ENCODE measurements around the gene SRPX. TPM values are rescaled to one million over a fixed set of nuclear protein-coding genes. Genes with fewer than 3 reads are reported as not detected.

The SRPX gene
- total and polyA plus RNA-seq, 2 of the 4 experiments (the other 2 are of a cell fraction), result 35.5 to 81.5 TPM

- TF ChIP-seq MAFK (IDR thresholded peaks at IDR 0.05; ENCODE audit: low read depth, low read length), result no peak
Measured at GRCh38 chrX:38221391-38221929, 789 bp upstream of the SRPX start (continued).

GRCh38 chrX:38220024-38220414 is 652 bp downstream of the SRPX start:
- Histone ChIP-seq H3K36me3 (ENCODE audit: control insufficient read depth, insufficient read depth, low read length) (no peaks in the 10 kb centered on the region), H2BK5ac (ENCODE audit: low read depth, low read length, poor library complexity, severe bottlenecking) (no peak overlapping the region), H3K4me2 (ENCODE audit: low read depth, low read length) (peak overlapping the region; percentile 82), H3K9me3 (ENCODE audit: control insufficient read depth, insufficient read depth, low read length) (no peaks in the 10 kb centered on the region), H3K9me1 (ENCODE audit: insufficient read depth, low read length) (peaks cover 2% of the 10 kb centered on the region; the same call in 1 of the 2 replicates), H2AK5ac (ENCODE audit: low read depth, low read length) (no peak overlapping the region), H3K4ac (ENCODE audit: low read depth, low read length) (no peak overlapping the region), H4K91ac (ENCODE audit: insufficient read depth, low read depth, low read length) (no peak overlapping the region; the same call in 1 of the 2 replicates), H4K5ac (ENCODE audit: low read depth, low read length) (no peak overlapping the region), H3K79me1 (ENCODE audit: low read depth in 1 of 2, low read length in 2 of 2) (peaks cover 0 to 12% of the 10 kb centered on the region in 2 experiments; a peak in 2 of 4 replicates), H3K4me1 (ENCODE audit: control insufficient read depth, insufficient read depth, low read length) (peaks cover 2% of the 10 kb centered on the region; the same call in 1 of the 2 replicates), H3K56ac (ENCODE audit: extremely low read depth, insufficient read depth, low read length) (no peak overlapping the region), H3K4me3 (ENCODE audit: insufficient read depth, low read depth, low read length) (peak overlapping the region; percentile 71), H4K8ac (ENCODE audit: low read depth in 2 of 2, low read length in 2 of 2) (no peak overlapping the region), H3K27ac (ENCODE audit: insufficient read depth, low read length) (peak overlapping the region; percentile 15), H2BK120ac (ENCODE audit: low read depth, low read length) (no peak overlapping the region), H3K14ac (replicated peaks; ENCODE audit: low read depth, low read length) (no peak overlapping the region; the same call in 1 of the 2 replicates), H2BK15ac (ENCODE audit: low read depth, low read length) (no peak overlapping the region), H4K20me1 (ENCODE audit: insufficient read depth, low read length) (no peaks in the 10 kb centered on the region), H2BK20ac (ENCODE audit: low read depth, low read length) (no peak overlapping the region), H3K27me3 (ENCODE audit: control insufficient read depth, insufficient read depth, low read length) (no peaks in the 10 kb centered on the region), H3K23ac (ENCODE audit: low read depth, low read length) (no peak overlapping the region; the same call in 1 of the 2 replicates), H3K9ac (ENCODE audit: low read depth, low read length) (peak overlapping the region; percentile 52), H2AFZ (replicated peaks; ENCODE audit: low read length, poor library complexity) (peak overlapping the region; percentile 85), H2AK9ac (replicated peaks; ENCODE audit: low read depth, low read length, poor library complexity) (no peak overlapping the region), H3K18ac (ENCODE audit: low read depth, low read length) (0 out of 2 replicates have a peak overlapping the region, but pooled peaks have one; percentile 11)
- POLR2A ChIA-PET (ENCODE audit: unreplicated experiment), result no interaction called here
- in situ Hi-C loops (cut with MboI; ENCODE audit: low sequenced_read_pairs) (no loop called here), dilution Hi-C loops (cut with HindIII; ENCODE audit: low sequenced_read_pairs, unreplicated experiment) (no loop called here), intact Hi-C loops (cut with micrococcal nuclease) (loop anchor here (1.0 to 5.0 kb wide), 3 partner anchors 42 to 107 kb away; partner anchors contain the start of gene RPGR)
- WGBS, 2 experiments (ENCODE audit: extremely low coverage in 2 of 2, insufficient read length in 1 of 2), result 49% methylated on average over 7 of the region's 14 CpGs; no CpG with 5 or more reads in 1 of the 2 experiments
- CTCF ChIA-PET, result interaction anchor here (0.6 to 1.6 kb wide), 6 partner anchors 14 to 107 kb away, joined by 3 to 4 read pairs (median 3); partner anchors contain the start of gene RPGR
- ATAC-seq (ENCODE audit: low read depth) (peak; percentile 65), DNase-seq (peak; percentile 52)
- TF ChIP-seq RFX5 (IDR thresholded peaks at IDR 0.05; ENCODE audit: low read depth, low read length), result no peak
- no peak for TF ChIP-seq USF2 (IDR thresholded peaks at IDR 0.05; ENCODE audit: low read depth, low read length)
- TF ChIP-seq CTCF (conservative IDR thresholded peaks at IDR 0.05; ENCODE audit: low read depth, low read length), result peak; percentile 44
- TF ChIP-seq MXI1 (IDR thresholded peaks at IDR 0.05; ENCODE audit: borderline replicate concordance, low read depth, low read length), result no peak
- TF ChIP-seq BHLHE40 (IDR thresholded peaks at IDR 0.05; ENCODE audit: low read depth, low read length), result no peak
- TF ChIP-seq FOS (IDR thresholded peaks at IDR 0.05; ENCODE audit: low read depth, low read length), result no peak
- TF ChIP-seq RAD21 (IDR thresholded peaks at IDR 0.05; ENCODE audit: low read length), result peak; percentile 27
- no peak for TF ChIP-seq CHD1 (IDR thresholded peaks at IDR 0.05; ENCODE audit: low read depth, low read length)
- TF ChIP-seq RCOR1 (IDR thresholded peaks at IDR 0.05; ENCODE audit: insufficient replicate concordance, low read length), result no peak
- no TSS peak for BruUV-seq (replicated peaks)

Data from IMR-90 (cell line).